HCT116 (cell line): Measurements from ENCODE around the gene NGEF. TPM values are rescaled to one million over a fixed set of nuclear protein-coding genes. Genes with fewer than 3 reads are reported as not detected.

ENCODE experiments used
- ATAC-seq: fragments of 200-7000 bp; cut with Tn5 transposase; 2 replicates; pipeline ENCODE4 v1.9.1; 2020; ENCODE audit warnings: mild to moderate bottlenecking, moderate library complexity
- BruUV-seq: library from RNA; stranded (reverse); fragments of 400-500 nt; replicated peaks from 2 replicates; lab custom pipeline; 2021; lab: Mats Ljungman, UMichigan
- CTCF ChIA-PET: fragments of 300-600 bp; sonication (Branson Sonifier 250); formaldehyde crosslinking; loops from one replicate; lab custom pipeline; 2021; ENCODE audit warnings: antibody characterized with exemption; lab: Charles Lee
- POLR2A ChIA-PET: fragments of 300-600, 350-600 bp; sonication (Branson Sonifier 250); formaldehyde crosslinking; loops from one replicate; lab custom pipeline; 2021; ENCODE audit warnings: antibody characterized with exemption; lab: Charles Lee
- RAD21 ChIA-PET, 2 experiments: fragments of 300-600 bp; sonication (Branson Sonifier 250); formaldehyde crosslinking; loops; one replicate each; lab custom pipeline; 2023; ENCODE audit warnings: low total read pairs in 2 of 2; ENCODE audit not compliant: uncharacterized antibody in 2 of 2, unreplicated experiment in 2 of 2, low non-redundant PET in 1 of 2; lab: Charles Lee
- DNase-seq: peaks from one replicate; pipeline ENCODE4 v3.0.0-alpha.2; 2010; ENCODE audit warnings: low read depth, low spot score
- H2AFZ ChIP-seq: fragments of 200-600 bp; shearing (Covaris generic), sonication (generic); 2 replicates; pipeline ENCODE4 v1.6.1; 2017; ENCODE audit warnings: low read depth, mixed run types, mixed read lengths, antibody characterized with exemption, low read length; ENCODE audit not compliant: poor library complexity, severe bottlenecking
- H3K27ac ChIP-seq: 2 replicates; pipeline ENCODE4 v1.5.1; 2012; ENCODE audit warnings: low read depth, low read length
- H3K27me3 ChIP-seq: fragments of 200-600 bp; sonication (generic); 2 replicates; pipeline ENCODE4 v1.6.1; 2016; ENCODE audit warnings: mixed run types, low read length, mixed read lengths; ENCODE audit not compliant: insufficient read depth
- H3K36me3 ChIP-seq, 2 experiments: fragments of 200-500 bp in 1 of 2; fragments of 200-600 bp in 1 of 2; sonication (Bioruptor generic) in 1 of 2; sonication (generic) in 1 of 2; 2 replicates each; pipeline versions ENCODE4 v1.5.1 to v1.6.1; 2014 to 2016; ENCODE audit warnings: low read length in 2 of 2, inconsistent platforms in 1 of 2, mixed read lengths in 1 of 2, mixed run types in 1 of 2; ENCODE audit not compliant: insufficient read depth in 2 of 2, control insufficient read depth in 1 of 2
- H3K4me1 ChIP-seq, 2 experiments: fragments of 200-600 bp in 1 of 2; sonication (generic) in 1 of 2; 2 replicates each; pipeline versions ENCODE4 v1.5.1 to v1.6.1; 2012 to 2017; ENCODE audit warnings: low read length in 2 of 2, inconsistent platforms in 1 of 2, mild to moderate bottlenecking in 1 of 2, mixed read lengths in 1 of 2, mixed run types in 1 of 2, moderate library complexity in 1 of 2; ENCODE audit not compliant: insufficient read depth in 2 of 2, control insufficient read depth in 1 of 2
- H3K4me2 ChIP-seq: fragments of 200-600 bp; sonication (generic); 2 replicates; pipeline ENCODE4 v1.6.1; 2017; ENCODE audit warnings: mixed run types, low read length, mixed read lengths
- H3K4me3 ChIP-seq, 2 experiments: fragments of 200-600 bp in 1 of 2; sonication (generic) in 1 of 2; replicated peaks in 1 of 2; 2 replicates each; pipeline ENCODE4 v1.5.1; 2011 to 2016; ENCODE audit warnings: low read length in 2 of 2, control low read depth in 1 of 2, low read depth in 1 of 2, mild to moderate bottlenecking in 1 of 2, mixed read lengths in 1 of 2, mixed run types in 1 of 2
- H3K79me2 ChIP-seq: fragments of 200-600 bp; sonication (generic); 2 replicates; pipeline ENCODE4 v1.6.1; 2017; ENCODE audit warnings: mild to moderate bottlenecking, mixed run types, low read length, moderate library complexity, mixed read lengths; ENCODE audit not compliant: insufficient read depth
- H3K9ac ChIP-seq: fragments of 200-600 bp; sonication (generic); 2 replicates; pipeline ENCODE4 v1.6.1; 2016; ENCODE audit warnings: low read length, mixed read lengths
- H3K9me2 ChIP-seq: fragments of 200-600 bp; sonication (generic), shearing (Covaris generic); 2 replicates; pipeline ENCODE4 v1.6.1; 2017; ENCODE audit warnings: mixed run types, mild to moderate bottlenecking, moderate library complexity; ENCODE audit not compliant: insufficient read depth
- H3K9me3 ChIP-seq, 2 experiments: fragments of 200-500 bp in 1 of 2; fragments of 200-600 bp in 1 of 2; sonication (Bioruptor generic) in 1 of 2; sonication (generic) in 1 of 2; 2 replicates each; pipeline ENCODE4 v1.6.1; 2014 to 2017; ENCODE audit warnings: low read length in 2 of 2, mixed read lengths in 2 of 2, inconsistent platforms in 1 of 2, low read depth in 1 of 2, mild to moderate bottlenecking in 1 of 2, mixed run types in 1 of 2, moderate library complexity in 1 of 2; ENCODE audit not compliant: control insufficient read depth in 1 of 2, insufficient read depth in 1 of 2
- H4K20me1 ChIP-seq: fragments of 200-600 bp; sonication (generic), shearing (Covaris generic); 2 replicates; pipeline ENCODE4 v1.6.1; 2017; ENCODE audit warnings: mixed run types, mild to moderate bottlenecking, moderate library complexity; ENCODE audit not compliant: insufficient read depth
- ATF3 ChIP-seq: IDR thresholded peaks from 2 replicates; pipeline ENCODE4 v1.6.1; 2012
- CBX3 ChIP-seq: IDR thresholded peaks from 2 replicates; pipeline ENCODE4 v1.6.1; 2012; ENCODE audit warnings: low read depth
- CEBPB ChIP-seq: IDR thresholded peaks from 2 replicates; pipeline ENCODE4 v1.6.1; 2012; ENCODE audit warnings: low read depth
- ELF1 ChIP-seq: IDR thresholded peaks from 2 replicates; pipeline ENCODE4 v1.6.1; 2012; ENCODE audit warnings: low read depth, borderline replicate concordance
- EZH2 ChIP-seq: fragments of 200-600 bp; sonication (generic); IDR thresholded peaks from 2 replicates; pipeline ENCODE4 v1.6.1; 2017; ENCODE audit warnings: antibody characterized with exemption, mixed run types
- FOSL1 ChIP-seq: IDR thresholded peaks from 2 replicates; pipeline ENCODE4 v1.6.1; 2012; ENCODE audit warnings: low read depth
- JUND ChIP-seq: IDR thresholded peaks from 2 replicates; pipeline ENCODE4 v1.6.1; 2012
- RAD21 ChIP-seq: IDR thresholded peaks from 2 replicates; pipeline ENCODE4 v1.6.1; 2012; ENCODE audit warnings: low read depth, mild to moderate bottlenecking
- SRF ChIP-seq: IDR thresholded peaks from 2 replicates; pipeline ENCODE4 v1.6.1; 2012; ENCODE audit warnings: low read depth
- TCF7L2 ChIP-seq: IDR thresholded peaks from 2 replicates; pipeline ENCODE4 v1.7.0; 2011; ENCODE audit warnings: borderline replicate concordance, inconsistent platforms; ENCODE audit not compliant: insufficient read depth, insufficient read length; ENCODE audit errors: extremely low read depth
- YY1 ChIP-seq: IDR thresholded peaks from 2 replicates; pipeline ENCODE4 v1.6.1; 2011; ENCODE audit warnings: low read length, low read depth, moderate library complexity, mild to moderate bottlenecking; ENCODE audit not compliant: insufficient replicate concordance; ENCODE audit errors: extremely low read depth
- ZBTB33 ChIP-seq: IDR thresholded peaks from 2 replicates; pipeline ENCODE4 v1.6.1; 2011; ENCODE audit warnings: mild to moderate bottlenecking, low read length, moderate library complexity; ENCODE audit not compliant: insufficient replicate concordance; ENCODE audit errors: extremely low read depth
- ZFX ChIP-seq: fragments of 450-650 bp; IDR thresholded peaks from 2 replicates; pipeline ENCODE4 v1.6.1; 2017
- ZNF274 ChIP-seq: fragments of 200-500 bp; sonication (Bioruptor generic); IDR thresholded peaks from 2 replicates; pipeline ENCODE4 v1.6.1; 2014; ENCODE audit warnings: mild to moderate bottlenecking, low read depth, low read length, inconsistent platforms
- intact Hi-C: fragments of 100-400 bp; cut with micrococcal nuclease; formaldehyde crosslinking; loops from 2 replicates; pipeline ENCODE4 v1.10.0; 2022
- total RNA-seq: library from RNA; stranded (reverse); gene quantifications from one replicate; pipeline ENCODE4 v1.2.1, GENCODE V29; 2021; ENCODE audit not compliant: unreplicated experiment

NGEF gene
- total RNA-seq, 1 experiment from 2014 or later: 12.6 TPM

GRCh38 chr2:232896111-232896510 is 116.9 kb downstream of the NGEF start:
- Histone ChIP-seq H4K20me1 (no peaks in the 10 kb centered on the region), H3K9me2 (no peaks in the 10 kb centered on the region), H3K27me3 (no peaks in the 10 kb centered on the region), H3K4me2 (no peak overlapping the region), H3K9me3 (no peaks in the 10 kb centered on the region), H3K4me1 (peaks cover 11 to 29% of the 10 kb centered on the region in 2 experiments), H3K36me3 (no peaks in the 10 kb centered on the region), H3K9ac (no peak overlapping the region), H3K79me2 (no peaks in the 10 kb centered on the region), H3K27ac (no peak overlapping the region), H2AFZ (no peak overlapping the region), H3K4me3 (no peak overlapping the region)
- ChIA-PET CTCF (no interaction called here), RAD21 (interaction anchor here in 1 of 2 experiments (0.6 kb wide), 1 partner anchor 143 kb away, joined by 4 read pairs; no protein-coding TSS in a partner anchor), POLR2A (no interaction called here)
- ATAC-seq (no peak), DNase-seq (no peak)
- no TSS peak for BruUV-seq
- TF ChIP-seq YY1 (no peak), RAD21 (no peak), ZNF274 (no peak), FOSL1 (no peak), JUND (no peak), TCF7L2 (no peak), EZH2 (no peak), ELF1 (no peak), CEBPB (no peak), ATF3 (no peak), SRF (no peak), ZFX (no peak)
- intact Hi-C loops: no loop called here

GRCh38 chr2:232894746-232895145 is 118.3 kb downstream of the NGEF start:
- H3K4me1 ChIP-seq: peaks cover 15 to 38% of the 10 kb centered on the region in 2 experiments
- H3K36me3 ChIP-seq: no peaks in the 10 kb centered on the region
- no peaks in the 10 kb centered on the region for H3K9me3 ChIP-seq
- no peak overlapping the region for H3K4me3 ChIP-seq
- H3K27ac ChIP-seq: no peak overlapping the region
- DNase-seq (no peak), ATAC-seq (no peak)
- H3K79me2 ChIP-seq: no peaks in the 10 kb centered on the region
- ChIA-PET POLR2A (interaction anchor here (0.7 kb wide), 1 partner anchor 58 kb away, joined by 3 read pairs; no protein-coding TSS in a partner anchor), CTCF (no interaction called here), RAD21 (no interaction called here)
- no peaks in the 10 kb centered on the region for H3K27me3 ChIP-seq
- H3K9me2 ChIP-seq: no peaks in the 10 kb centered on the region
- H4K20me1 ChIP-seq: no peaks in the 10 kb centered on the region
- H2AFZ ChIP-seq: no peak overlapping the region
- H3K4me2 ChIP-seq: no peak overlapping the region
- H3K9ac ChIP-seq: no peak overlapping the region
- intact Hi-C loops: loop anchor here (5.0 kb wide), 1 partner anchor 93 kb away; no protein-coding TSS in a partner anchor
- TF ChIP-seq ZBTB33 (no peak), JUND (no peak), ATF3 (no peak), CBX3 (no peak), EZH2 (no peak), ELF1 (no peak), FOSL1 (no peak)
- BruUV-seq: no TSS peak
